K562 (cell line): Measurements from ENCODE around the gene DEDD. TPM values are rescaled to one million over a fixed set of nuclear protein-coding genes. Genes with fewer than 3 reads are reported as not detected.

Source experiments
- CAMTA2 ChIP-seq: fragments of 250-450 bp; sonication (Bioruptor Pico); conservative IDR thresholded peaks from 2 replicates; pipeline ENCODE4 v1.5.1; 2022
- KHSRP ChIP-seq: fragments of 450-650 bp; IDR thresholded peaks from 2 replicates; pipeline ENCODE4 v1.6.1; 2017
- MEF2D ChIP-seq: conservative IDR thresholded peaks from 2 replicates; pipeline ENCODE4 v1.6.1; 2016; ENCODE audit warnings: low read depth, missing genetic modification characterization, missing compliant biosample characterization
- NBN ChIP-seq: fragments of 450-650 bp; IDR thresholded peaks from 2 replicates; pipeline ENCODE4 v1.6.1; 2016; ENCODE audit warnings: low read depth, mild to moderate bottlenecking
- NR2C1 ChIP-seq, 2 experiments: fragments of 450-650 bp; IDR thresholded peaks; 2 replicates each; pipeline ENCODE4 v1.6.1; 2017; ENCODE audit warnings: mild to moderate bottlenecking in 2 of 2, antibody characterized with exemption in 1 of 2, inconsistent platforms in 1 of 2, missing compliant biosample characterization in 1 of 2, missing genetic modification characterization in 1 of 2
- PHTF2 ChIP-seq: fragments of 250-450 bp; sonication (Bioruptor Pico); IDR thresholded peaks from 2 replicates; pipeline ENCODE4 v1.5.0; 2021; ENCODE audit warnings: mild to moderate bottlenecking
- RCOR1 ChIP-seq, 2 experiments: IDR thresholded peaks; 2 replicates each; pipeline ENCODE4 v1.6.1; 2012; ENCODE audit warnings: low read depth in 2 of 2, low read length in 2 of 2, borderline replicate concordance in 1 of 2, improper control_type of control experiment in 1 of 2
- SMC3 ChIP-seq: conservative IDR thresholded peaks from 2 replicates; pipeline ENCODE4 v1.6.1; 2011; ENCODE audit warnings: low read depth, low read length, improper control_type of control experiment; ENCODE audit not compliant: insufficient read depth
- SNIP1 ChIP-seq: fragments of 450-650 bp; IDR thresholded peaks from 2 replicates; pipeline ENCODE4 v1.7.1; 2017; ENCODE audit warnings: low read depth, mild to moderate bottlenecking
- SNRNP70 ChIP-seq: fragments of 200-400 bp; formaldehyde crosslinking; optimal IDR thresholded peaks from 2 replicates; pipeline ENCODE3; 2017; ENCODE audit warnings: low read depth, low read length
- ZC3H4 ChIP-seq: sonication (generic); formaldehyde crosslinking; IDR thresholded peaks from 2 replicates; pipeline ENCODE4 v1.9.0; 2021; ENCODE audit warnings: missing genetic modification reagents, borderline replicate concordance
- ZNF282 ChIP-seq: sonication (generic); formaldehyde crosslinking; IDR thresholded peaks from 2 replicates; pipeline ENCODE4 v1.8.1; 2023; ENCODE audit warnings: missing genetic modification reagents
- polyA plus RNA-seq, 8 experiments: library from polyadenylated mRNA; depleted of rRNA in 4 of 8; stranded (reverse) in 5 of 8; unstranded in 3 of 8; fragments of >200 nt; fragmentation: Nextera tagmentation in 2 of 8; fragmentation: Illumina TruSeq in 1 of 8; extraction: Ambion mirVana in 2 of 8; extraction: Trizol in 1 of 8; gene quantifications; 2 replicates each; pipeline versions ENCODE4 v1.2.1 to v1.2.3, GENCODE V29; 2011 to 2014; ENCODE audit warnings: inconsistent platforms in 1 of 8, missing spikeins in 1 of 8
- total RNA-seq, 7 experiments: library from RNA; depleted of rRNA in 6 of 7; stranded (reverse); fragments of >200 nt in 6 of 7; fragmentation: Illumina TruSeq in 2 of 7; extraction: Trizol in 2 of 7; gene quantifications; 2 replicates each; pipeline versions ENCODE4 v1.2.1 to v1.2.3, GENCODE V29; 2011 to 2021; ENCODE audit warnings: low replicate concordance in 1 of 7
- TF ChIP-seq, protein P1 (sequence below): fragments of 450-650 bp; formaldehyde crosslinking; IDR thresholded peaks from 2 replicates; pipeline ENCODE4 v1.4.0; 2020; ENCODE audit warnings: mild to moderate bottlenecking, moderate library complexity
- TF ChIP-seq, protein P2 (sequence below), 2 experiments: IDR thresholded peaks in 1 of 2; conservative IDR thresholded peaks in 1 of 2; 2 replicates each; pipeline ENCODE4 v1.6.1; 2016; ENCODE audit warnings: low read depth in 2 of 2, mild to moderate bottlenecking in 1 of 2, missing compliant biosample characterization in 1 of 2, missing genetic modification characterization in 1 of 2, moderate library complexity in 1 of 2
- TF ChIP-seq, protein P3 (sequence below): fragments of 250-450 bp; sonication (Bioruptor Pico); IDR thresholded peaks from 2 replicates; pipeline ENCODE4 v1.5.0; 2021; ENCODE audit warnings: mild to moderate bottlenecking, borderline replicate concordance
- TF ChIP-seq, protein P4 (sequence below): sonication (generic); formaldehyde crosslinking; IDR thresholded peaks from 2 replicates; pipeline ENCODE4 v1.8.0; 2022; ENCODE audit warnings: mild to moderate bottlenecking, missing genetic modification reagents
- TF ChIP-seq, protein P5 (sequence below): sonication (generic); formaldehyde crosslinking; IDR thresholded peaks from 2 replicates; pipeline ENCODE4 v1.4.0; 2020; ENCODE audit warnings: mild to moderate bottlenecking, missing genetic modification reagents

DEDD gene
- total and polyA plus RNA-seq, 9 of the 15 experiments (the other 6 are each of a cell fraction or from before 2014, with no cell fraction given), result 11.6 to 41.0 (median 16.8) TPM

DNA sequence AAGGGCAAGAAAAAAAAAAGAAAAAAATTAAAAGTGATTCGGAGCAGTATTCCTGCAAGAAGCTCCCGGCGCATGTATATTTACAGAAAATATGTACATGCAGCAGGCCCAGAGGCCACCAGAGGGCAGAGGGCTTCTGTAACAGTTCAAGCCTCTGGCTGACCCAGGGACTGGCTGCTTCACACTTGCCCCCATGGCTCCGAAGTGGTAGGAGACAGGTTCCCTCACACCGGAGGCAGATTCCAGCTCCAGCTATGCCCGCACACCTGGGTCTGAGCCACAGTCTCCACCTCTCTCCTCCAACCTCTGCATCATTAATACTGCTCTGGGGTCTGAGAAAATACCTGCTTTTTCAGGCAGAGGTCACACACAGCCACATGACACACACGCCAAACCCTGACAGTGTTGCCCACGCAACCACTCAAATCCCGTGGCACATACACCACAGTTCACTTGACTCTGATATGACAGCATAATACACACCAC, 60.5 kb downstream of the DEDD start (continued):
- TF ChIP-seq, protein P1, sequence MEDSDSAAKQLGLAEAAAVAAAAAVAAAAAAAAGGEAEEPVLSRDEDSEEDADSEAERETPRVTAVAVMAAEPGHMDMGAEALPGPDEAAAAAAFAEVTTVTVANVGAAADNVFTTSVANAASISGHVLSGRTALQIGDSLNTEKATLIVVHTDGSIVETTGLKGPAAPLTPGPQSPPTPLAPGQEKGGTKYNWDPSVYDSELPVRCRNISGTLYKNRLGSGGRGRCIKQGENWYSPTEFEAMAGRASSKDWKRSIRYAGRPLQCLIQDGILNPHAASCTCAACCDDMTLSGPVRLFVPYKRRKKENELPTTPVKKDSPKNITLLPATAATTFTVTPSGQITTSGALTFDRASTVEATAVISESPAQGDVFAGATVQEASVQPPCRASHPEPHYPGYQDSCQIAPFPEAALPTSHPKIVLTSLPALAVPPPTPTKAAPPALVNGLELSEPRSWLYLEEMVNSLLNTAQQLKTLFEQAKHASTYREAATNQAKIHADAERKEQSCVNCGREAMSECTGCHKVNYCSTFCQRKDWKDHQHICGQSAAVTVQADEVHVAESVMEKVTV, result peak; percentile 54
- 0 out of 2 replicates have a peak, but pooled peaks have one; percentile 11 for TF ChIP-seq SNIP1
- TF ChIP-seq, protein P2, sequence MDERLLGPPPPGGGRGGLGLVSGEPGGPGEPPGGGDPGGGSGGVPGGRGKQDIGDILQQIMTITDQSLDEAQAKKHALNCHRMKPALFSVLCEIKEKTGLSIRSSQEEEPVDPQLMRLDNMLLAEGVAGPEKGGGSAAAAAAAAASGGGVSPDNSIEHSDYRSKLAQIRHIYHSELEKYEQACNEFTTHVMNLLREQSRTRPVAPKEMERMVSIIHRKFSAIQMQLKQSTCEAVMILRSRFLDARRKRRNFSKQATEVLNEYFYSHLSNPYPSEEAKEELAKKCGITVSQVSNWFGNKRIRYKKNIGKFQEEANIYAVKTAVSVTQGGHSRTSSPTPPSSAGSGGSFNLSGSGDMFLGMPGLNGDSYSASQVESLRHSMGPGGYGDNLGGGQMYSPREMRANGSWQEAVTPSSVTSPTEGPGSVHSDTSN (CRISPR knock-in tag; IDR thresholded peaks at IDR 0.05; ENCODE audit: low read depth), result no peak
- TF ChIP-seq, protein P2 (tag; conservative IDR thresholded peaks at IDR 0.05; ENCODE audit: low read depth), result no peak
- no peak for TF ChIP-seq SNRNP70
- TF ChIP-seq NR2C1 (IDR thresholded peaks at IDR 0.05), result no peak
- peak; percentile 50; the same call in 1 of the 2 replicates for TF ChIP-seq NR2C1 (tag; IDR thresholded peaks at IDR 0.05)
- TF ChIP-seq, protein P3, sequence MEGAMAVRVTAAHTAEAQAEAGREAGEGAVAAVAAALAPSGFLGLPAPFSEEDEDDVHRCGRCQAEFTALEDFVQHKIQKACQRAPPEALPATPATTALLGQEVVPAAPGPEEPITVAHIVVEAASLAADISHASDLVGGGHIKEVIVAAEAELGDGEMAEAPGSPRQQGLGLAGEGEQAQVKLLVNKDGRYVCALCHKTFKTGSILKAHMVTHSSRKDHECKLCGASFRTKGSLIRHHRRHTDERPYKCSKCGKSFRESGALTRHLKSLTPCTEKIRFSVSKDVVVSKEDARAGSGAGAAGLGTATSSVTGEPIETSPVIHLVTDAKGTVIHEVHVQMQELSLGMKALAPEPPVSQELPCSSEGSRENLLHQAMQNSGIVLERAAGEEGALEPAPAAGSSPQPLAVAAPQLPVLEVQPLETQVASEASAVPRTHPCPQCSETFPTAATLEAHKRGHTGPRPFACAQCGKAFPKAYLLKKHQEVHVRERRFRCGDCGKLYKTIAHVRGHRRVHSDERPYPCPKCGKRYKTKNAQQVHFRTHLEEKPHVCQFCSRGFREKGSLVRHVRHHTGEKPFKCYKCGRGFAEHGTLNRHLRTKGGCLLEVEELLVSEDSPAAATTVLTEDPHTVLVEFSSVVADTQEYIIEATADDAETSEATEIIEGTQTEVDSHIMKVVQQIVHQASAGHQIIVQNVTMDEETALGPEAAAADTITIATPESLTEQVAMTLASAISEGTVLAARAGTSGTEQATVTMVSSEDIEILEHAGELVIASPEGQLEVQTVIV, result no peak
- TF ChIP-seq RCOR1 (IDR thresholded peaks at IDR 0.05; ENCODE audit: borderline replicate concordance in 1 of 2, low read depth in 2 of 2, low read length in 2 of 2), result peak in 1 of 2 experiments; percentile 45; a peak in 1 of 4 replicates
- TF ChIP-seq CAMTA2 (CRISPR knock-in tag), result no peak
- TF ChIP-seq, protein P4, sequence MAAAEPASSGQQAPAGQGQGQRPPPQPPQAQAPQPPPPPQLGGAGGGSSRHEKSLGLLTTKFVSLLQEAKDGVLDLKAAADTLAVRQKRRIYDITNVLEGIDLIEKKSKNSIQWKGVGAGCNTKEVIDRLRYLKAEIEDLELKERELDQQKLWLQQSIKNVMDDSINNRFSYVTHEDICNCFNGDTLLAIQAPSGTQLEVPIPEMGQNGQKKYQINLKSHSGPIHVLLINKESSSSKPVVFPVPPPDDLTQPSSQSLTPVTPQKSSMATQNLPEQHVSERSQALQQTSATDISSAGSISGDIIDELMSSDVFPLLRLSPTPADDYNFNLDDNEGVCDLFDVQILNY (CRISPR knock-in tag), result no peak; the same call in 1 of the 2 replicates
- no peak for TF ChIP-seq PHTF2 (CRISPR knock-in tag)
- no peak for TF ChIP-seq KHSRP
- TF ChIP-seq NBN, result 0 out of 2 replicates have a peak, but pooled peaks have one; percentile 39
- no peak for TF ChIP-seq ZC3H4
- peak; percentile 91 for TF ChIP-seq SMC3
- TF ChIP-seq, protein P5, sequence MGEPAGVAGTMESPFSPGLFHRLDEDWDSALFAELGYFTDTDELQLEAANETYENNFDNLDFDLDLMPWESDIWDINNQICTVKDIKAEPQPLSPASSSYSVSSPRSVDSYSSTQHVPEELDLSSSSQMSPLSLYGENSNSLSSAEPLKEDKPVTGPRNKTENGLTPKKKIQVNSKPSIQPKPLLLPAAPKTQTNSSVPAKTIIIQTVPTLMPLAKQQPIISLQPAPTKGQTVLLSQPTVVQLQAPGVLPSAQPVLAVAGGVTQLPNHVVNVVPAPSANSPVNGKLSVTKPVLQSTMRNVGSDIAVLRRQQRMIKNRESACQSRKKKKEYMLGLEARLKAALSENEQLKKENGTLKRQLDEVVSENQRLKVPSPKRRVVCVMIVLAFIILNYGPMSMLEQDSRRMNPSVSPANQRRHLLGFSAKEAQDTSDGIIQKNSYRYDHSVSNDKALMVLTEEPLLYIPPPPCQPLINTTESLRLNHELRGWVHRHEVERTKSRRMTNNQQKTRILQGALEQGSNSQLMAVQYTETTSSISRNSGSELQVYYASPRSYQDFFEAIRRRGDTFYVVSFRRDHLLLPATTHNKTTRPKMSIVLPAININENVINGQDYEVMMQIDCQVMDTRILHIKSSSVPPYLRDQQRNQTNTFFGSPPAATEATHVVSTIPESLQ, result no peak
- TF ChIP-seq ZNF282 (CRISPR knock-in tag), result no peak
- TF ChIP-seq MEF2D (tag), result peak; percentile 47; the same call in 1 of the 2 replicates
